Kidney epithelial cell (primary cell): ENCODE data around the gene VIPR2. TPM values are rescaled to one million over a fixed set of nuclear protein-coding genes. Genes with fewer than 3 reads are reported as not detected.

ENCODE experiments used
- DNase-seq: peaks from one replicate; pipeline ENCODE4 v3.0.0-alpha.2; 2010; ENCODE audit warnings: low read depth
- H3K27me3 ChIP-seq: 2 replicates; pipeline ENCODE4 v1.6.0; 2011; ENCODE audit warnings: low read length; ENCODE audit not compliant: control insufficient read depth, insufficient read depth
- H3K36me3 ChIP-seq: 2 replicates; pipeline ENCODE4 v1.5.1; 2011; ENCODE audit warnings: low read length; ENCODE audit not compliant: control insufficient read depth, insufficient read depth
- H3K4me3 ChIP-seq: 2 replicates; pipeline ENCODE4 v1.5.1; 2011; ENCODE audit warnings: low read depth, mild to moderate bottlenecking, control low read depth, low read length
- CTCF ChIP-seq: IDR thresholded peaks from 2 replicates; pipeline ENCODE4 v1.5.1; 2011; ENCODE audit warnings: mild to moderate bottlenecking, moderate library complexity, low read length, control low read depth, inconsistent platforms; ENCODE audit not compliant: insufficient read depth, poor library complexity, severe bottlenecking
- total RNA-seq: library from RNA; depleted of rRNA; stranded (reverse); fragments of >200 nt; gene quantifications from 2 replicates; pipeline ENCODE4 v1.2.3, GENCODE V29; 2015

VIPR2 gene
- total RNA-seq, 1 donor from 2014 or later = not detected

- DNase-seq = no peak
- no peak for TF ChIP-seq CTCF
- peaks cover 17% of the 10 kb centered on the region for H3K27me3 ChIP-seq
- H3K36me3 ChIP-seq = no peaks in the 10 kb centered on the region
- no peak overlapping the region for H3K4me3 ChIP-seq
Observed at GRCh38 chr7:159148430-159149395, 4.0 kb upstream of the VIPR2 start.

- H3K36me3 ChIP-seq = no peaks in the 10 kb centered on the region
- no peak for TF ChIP-seq CTCF
- DNase-seq = no peak
Observed at GRCh38 chr7:159147687-159148086, 3.0 kb upstream of the VIPR2 start.

GRCh38 chr7:159147246-159147645, 2.6 kb upstream of the VIPR2 start:
- Histone ChIP-seq H3K4me3 (no peak overlapping the region), H3K27me3 (peaks cover 26% of the 10 kb centered on the region), H3K36me3 (no peaks in the 10 kb centered on the region)
- DNase-seq = no peak
- no peak for TF ChIP-seq CTCF

More at GRCh38 chr7:159147687-159148086, 3.0 kb upstream of the VIPR2 start:
- no peak overlapping the region for H3K4me3 ChIP-seq
- peaks cover 26% of the 10 kb centered on the region for H3K27me3 ChIP-seq

- Histone ChIP-seq H3K4me3 (no peak overlapping the region), H3K27me3 (peaks cover 26% of the 10 kb centered on the region), H3K36me3 (no peaks in the 10 kb centered on the region)
- TF ChIP-seq CTCF = no peak
- no peak for DNase-seq
Observed at GRCh38 chr7:159146084-159146858, 1.6 kb upstream of the VIPR2 start.

- Histone ChIP-seq H3K4me3 (no peak overlapping the region), H3K36me3 (no peaks in the 10 kb centered on the region), H3K27me3 (peaks cover 27% of the 10 kb centered on the region)
- DNase-seq = no peak
- no peak for TF ChIP-seq CTCF
Observed at GRCh38 chr7:159145490-159145855, 806 bp upstream of the VIPR2 start.
